Psoas muscle (tissue), 8 donors: ENCODE results near the gene TNFAIP3. TPM values are rescaled to one million over a fixed set of nuclear protein-coding genes. Genes with fewer than 3 reads are reported as not detected.

Experiments used
- ATAC-seq, 4 donors: fragments of 200-7000 bp; cut with Tn5 transposase; one replicate each; pipeline ENCODE4 v1.9.1; 2020; ENCODE audit warnings: moderate library complexity in 3 of 4, mild to moderate bottlenecking in 2 of 4
- DNase-seq, 2 donors: peaks; one replicate each; pipeline ENCODE4 v3.0.0-alpha.2; 2020
- H3K27ac ChIP-seq: fragments of 200-600 bp; one replicate; pipeline ENCODE4 v1.8.0; 2022
- H3K27me3 ChIP-seq, 3 donors: fragments of 200-600 bp in 1 of 3; one replicate each; pipeline versions ENCODE4 v1.6.1 to v1.8.0; 2013 to 2022; ENCODE audit warnings: low read length in 2 of 3, mild to moderate bottlenecking in 2 of 3, moderate library complexity in 1 of 3; ENCODE audit not compliant: insufficient read depth in 3 of 3
- H3K36me3 ChIP-seq, 2 donors: fragments of 200-600 bp in 1 of 2; one replicate each; pipeline versions ENCODE4 v1.6.1 to v1.8.0; 2013 to 2022; ENCODE audit warnings: low read depth in 1 of 2, mild to moderate bottlenecking in 1 of 2, moderate library complexity in 1 of 2; ENCODE audit not compliant: insufficient read depth in 1 of 2
- H3K4me1 ChIP-seq: fragments of 200-600 bp; one replicate; pipeline ENCODE4 v1.8.0; 2022
- H3K4me3 ChIP-seq: fragments of 200-600 bp; one replicate; pipeline ENCODE4 v1.8.0; 2022; ENCODE audit warnings: mild to moderate bottlenecking
- H3K9me3 ChIP-seq: fragments of 200-600 bp; one replicate; pipeline ENCODE4 v1.8.0; 2022
- WGBS, 3 donors: extraction: QIAGEN DNeasy Blood & Tissue Kit; methylation state at CpG; one replicate each; pipeline versions ENCODE4 v1.1.6 to v1.1.7; 2013; 5-methylcytosine and 5-hydroxymethylcytosine counted together
- intact Hi-C, 2 donors: fragments of 100-400 bp; cut with DNase I; formaldehyde crosslinking; loops; one replicate each; pipeline versions ENCODE4 v1.11.0 to v1.14.2; 2022
- polyA plus RNA-seq, 3 donors: library from polyadenylated mRNA; stranded (reverse); fragments of 200-250 nt; gene quantifications; one replicate each; pipeline ENCODE4 v1.2.3, GENCODE V29; 2013
- total RNA-seq, 4 donors: library from RNA; stranded (reverse); fragmentation: NEBNext Ultra II Directional in 2 of 4; extraction: Animal tissue kit (Norgen Biotek cat#: 25700) in 2 of 4; gene quantifications; one replicate each; pipeline versions ENCODE4 v1.2.1 to v1.2.4, GENCODE V29; 2021 to 2023
- TF ChIP-seq, protein P1 (sequence below): fragments of 200-600 bp; IDR thresholded peaks from one replicate; pipeline ENCODE4 v1.8.0; 2022; ENCODE audit warnings: antibody characterized with exemption
- donor health status: healthy with polysubstance abuse.
- donor health status: DM: no; HTN: no; CAD: no; lungs with moderate emphysema.
- donor health status: Bipolar disorder and iron deficiency.
- donor health status: healthy.
- donor health status: DM: yes; HTN: yes; CAD: no.
- donor health status: DM: no; HTN: no; CAD: no.
- donor health status: DM: no; HTN: no; CAD: no.
- donor health status: DM: yes; HTN: yes; CAD: no.

Gene TNFAIP3
- total and polyA plus RNA-seq, 7 donors, result 2.0 to 12.8 (median 4.3) TPM

DNA sequence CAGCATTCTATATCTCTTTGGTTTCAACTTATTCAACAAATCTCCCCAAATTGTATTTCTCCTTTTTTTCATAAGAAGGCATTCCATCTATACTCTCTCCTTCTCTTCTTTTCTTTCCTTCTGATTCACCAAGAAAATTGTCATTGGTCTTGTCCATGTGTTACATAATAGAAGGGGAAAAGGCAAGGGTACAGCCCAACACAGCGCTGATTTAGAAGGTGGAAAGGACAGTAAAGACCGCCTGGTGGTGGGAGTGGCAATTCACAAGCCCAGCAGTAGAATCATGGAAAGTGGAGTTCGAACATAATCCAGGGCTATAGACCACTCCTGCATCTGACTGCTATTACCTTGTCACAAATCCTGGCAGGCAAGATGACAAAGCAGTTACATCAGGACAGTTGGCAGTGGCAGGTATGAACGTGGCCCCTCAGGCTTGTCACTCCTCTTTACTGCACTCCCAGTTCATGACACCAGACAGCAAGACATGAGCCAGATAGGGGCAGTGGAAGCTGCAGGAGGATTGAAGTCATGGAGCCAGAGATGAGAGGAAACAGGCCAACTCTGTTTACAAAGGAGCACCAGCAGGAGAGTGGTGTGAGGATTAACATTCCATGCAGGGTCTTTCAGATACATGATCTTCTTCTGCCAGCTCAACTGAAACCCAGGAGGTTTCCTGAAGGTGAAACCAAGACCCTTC, 2.1 kb upstream of the TNFAIP3 start:
- 81 to 86% (median 82%) methylated on average over 4 of the region's 4 CpGs for WGBS, 3 donors
- intact Hi-C loops, result loop anchor here (5.0 to 10.0 kb wide), 2 partner anchors 82 to 650 kb away; partner anchors contain the start of gene IFNGR1 (in 2 of the 2)

DNA sequence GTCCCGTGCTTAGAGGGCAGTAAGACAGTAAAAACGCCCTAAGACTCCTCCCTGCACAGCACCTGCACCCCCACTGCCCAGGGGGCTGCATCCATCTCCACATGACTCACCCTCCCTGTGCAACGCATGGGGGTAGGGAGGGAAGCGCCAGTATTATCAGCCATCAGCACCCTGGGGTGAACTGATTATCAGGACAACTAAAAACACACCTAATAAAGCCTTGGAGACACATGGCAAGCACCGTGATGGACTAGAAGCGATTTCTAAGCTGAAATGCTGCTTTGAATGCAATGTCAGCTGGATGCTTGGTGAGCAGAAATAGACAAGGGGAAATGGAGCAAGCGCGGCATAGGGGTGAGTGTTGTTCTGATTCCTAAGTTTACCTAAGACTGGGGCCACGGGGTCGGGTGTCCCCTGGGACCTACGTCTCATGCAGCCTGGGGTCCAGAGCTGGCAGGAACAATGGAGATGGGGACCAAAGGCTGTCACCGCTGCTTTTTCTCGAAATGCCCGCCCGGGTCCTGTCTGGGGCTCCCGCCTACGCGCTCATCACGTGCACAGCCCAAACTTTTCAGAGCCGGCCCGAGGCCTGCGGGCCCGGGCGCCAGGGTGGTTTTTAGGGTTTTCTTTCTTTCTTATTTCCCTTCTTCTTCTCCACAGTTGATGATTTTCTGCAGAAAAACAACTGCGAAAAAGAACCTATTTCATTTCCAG, 702 bp upstream of the TNFAIP3 start:
- peaks cover 0 to 3% of the 10 kb centered on the region in 2 donors for H3K36me3 ChIP-seq
- peak in 1 of 2 donors; percentile 61 for DNase-seq
- H3K4me3 ChIP-seq, result peak overlapping the region; percentile 80
- TF ChIP-seq, protein P1, sequence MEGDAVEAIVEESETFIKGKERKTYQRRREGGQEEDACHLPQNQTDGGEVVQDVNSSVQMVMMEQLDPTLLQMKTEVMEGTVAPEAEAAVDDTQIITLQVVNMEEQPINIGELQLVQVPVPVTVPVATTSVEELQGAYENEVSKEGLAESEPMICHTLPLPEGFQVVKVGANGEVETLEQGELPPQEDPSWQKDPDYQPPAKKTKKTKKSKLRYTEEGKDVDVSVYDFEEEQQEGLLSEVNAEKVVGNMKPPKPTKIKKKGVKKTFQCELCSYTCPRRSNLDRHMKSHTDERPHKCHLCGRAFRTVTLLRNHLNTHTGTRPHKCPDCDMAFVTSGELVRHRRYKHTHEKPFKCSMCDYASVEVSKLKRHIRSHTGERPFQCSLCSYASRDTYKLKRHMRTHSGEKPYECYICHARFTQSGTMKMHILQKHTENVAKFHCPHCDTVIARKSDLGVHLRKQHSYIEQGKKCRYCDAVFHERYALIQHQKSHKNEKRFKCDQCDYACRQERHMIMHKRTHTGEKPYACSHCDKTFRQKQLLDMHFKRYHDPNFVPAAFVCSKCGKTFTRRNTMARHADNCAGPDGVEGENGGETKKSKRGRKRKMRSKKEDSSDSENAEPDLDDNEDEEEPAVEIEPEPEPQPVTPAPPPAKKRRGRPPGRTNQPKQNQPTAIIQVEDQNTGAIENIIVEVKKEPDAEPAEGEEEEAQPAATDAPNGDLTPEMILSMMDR, result no peak
- H3K27ac ChIP-seq, result peak overlapping the region; percentile 78
- peak in 3 of 4 donors; percentile 20 to 42 (median 40) for ATAC-seq
- H3K27me3 ChIP-seq, result no peaks in the 10 kb centered on the region
- no peaks in the 10 kb centered on the region for H3K9me3 ChIP-seq
- peaks cover 32% of the 10 kb centered on the region for H3K4me1 ChIP-seq
- intact Hi-C loops, result loop anchor here (2.0 to 10.0 kb wide), 3 partner anchors 81 to 652 kb away; partner anchors contain the start of gene IFNGR1 (in 2 of the 2)
- WGBS, 3 donors, result 11 to 13% (median 11%) methylated on average over 25 of the region's 25 CpGs

More for the DNA sequence above, 2.1 kb upstream of the TNFAIP3 start:
- Histone ChIP-seq H3K9me3 (no peaks in the 10 kb centered on the region), H3K36me3 (no peaks in the 10 kb centered on the region), H3K4me3 (no peak overlapping the region), H3K27ac (no peak overlapping the region), H3K27me3 (no peaks in the 10 kb centered on the region), H3K4me1 (peaks cover 22% of the 10 kb centered on the region)
- TF ChIP-seq, protein P1, result no peak
- DNase-seq (no peak), ATAC-seq (no peak)

DNA sequence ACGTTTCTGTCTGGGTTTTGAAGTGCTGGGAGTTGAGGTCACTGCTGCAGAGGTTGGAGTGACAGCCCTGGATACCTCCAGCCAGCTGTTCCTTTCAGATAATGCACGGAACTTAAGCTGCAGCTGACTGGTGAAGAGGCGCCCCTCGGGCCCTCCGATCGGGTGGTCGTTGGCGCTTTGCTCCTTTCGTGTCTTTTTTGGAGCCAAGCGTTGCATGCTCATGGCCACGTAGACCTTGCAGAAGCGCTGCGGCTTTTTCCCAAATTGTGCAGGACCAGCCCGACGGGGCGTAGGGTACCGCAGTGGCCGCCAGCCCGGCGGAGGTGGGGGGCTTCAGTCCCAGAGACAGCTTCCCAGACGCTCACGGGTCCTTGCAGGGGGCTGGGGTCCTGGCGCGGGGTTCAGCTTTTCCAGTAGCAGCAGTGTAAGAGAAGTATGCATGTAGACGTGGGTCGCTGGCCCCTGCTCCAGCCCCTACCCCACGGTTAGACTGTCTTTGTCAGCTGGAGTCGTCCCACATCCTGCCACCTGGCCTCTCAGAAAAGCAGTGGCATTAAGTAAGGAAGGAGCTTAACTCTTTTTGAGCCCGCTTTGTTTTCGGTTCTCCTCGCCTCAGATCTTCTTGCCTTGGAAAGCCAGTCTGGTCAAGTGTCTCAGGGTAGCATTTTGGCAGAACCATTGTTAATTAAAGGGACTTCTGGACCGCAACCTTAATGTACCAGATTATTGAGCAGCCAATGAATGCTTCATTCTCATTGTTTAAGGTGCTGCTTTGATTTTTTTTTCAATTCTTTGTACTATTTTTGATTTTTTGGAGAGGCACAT, 838 bp downstream of the TNFAIP3 start:
- ATAC-seq (peak; percentile 23 to 57 (median 50)), DNase-seq (peak; percentile 24 to 57)

More for the DNA sequence above, 838 bp downstream of the TNFAIP3 start:
- Histone ChIP-seq H3K27ac (peak overlapping the region; percentile 97), H3K4me1 (peaks cover 46% of the 10 kb centered on the region), H3K9me3 (no peaks in the 10 kb centered on the region), H3K4me3 (peak overlapping the region; percentile 80), H3K36me3 (peaks cover 0 to 17% of the 10 kb centered on the region in 2 donors), H3K27me3 (no peaks in the 10 kb centered on the region)
- 1 to 3% (median 2%) methylated on average over 32 of the region's 32 CpGs for WGBS, 3 donors
- TF ChIP-seq, protein P1, result no peak
- intact Hi-C loops, result loop anchor here (1.0 to 10.0 kb wide), 5 partner anchors 77 to 653 kb away; partner anchors contain the start of gene IFNGR1 (in 2 of the 2)
